ENCODE data around the gene KSR2.

GRCh38 chr12:117622087-117622486 is 346.7 kb downstream of the KSR2 start:
- TF ChIP-seq CTCF (IDR thresholded peaks at IDR 0.05), result no peak
- TF ChIP-seq POLR2A (IDR thresholded peaks at IDR 0.05), result no peak

All from testis (tissue), 2 donors.